NCI-H524 treated with DMSO at 0.1 percent for 48 hours (cell line): Measurements from ENCODE around the gene ZNF593.

ENCODE experiments used
- DNase-seq: peaks from one replicate; lab custom pipeline; 2025; lab: John Stamatoyannopoulos, UW

The ZNF593 gene

GRCh38 chr1:26210147-26210870, 40.6 kb downstream of the ZNF593 start:
- DNase-seq = no peak

- DNase-seq = no peak
Measured at GRCh38 chr1:26212726-26213125, 43.0 kb downstream of the ZNF593 start.

GRCh38 chr1:26213335-26213905, 43.7 kb downstream of the ZNF593 start:
- no peak for DNase-seq

GRCh38 chr1:26215246-26215645, 45.5 kb downstream of the ZNF593 start:
- no peak for DNase-seq

- no peak for DNase-seq
Measured at GRCh38 chr1:26218906-26219494, 49.3 kb downstream of the ZNF593 start.
